Measurements from ENCODE around the gene PAIP2B.

DNA sequence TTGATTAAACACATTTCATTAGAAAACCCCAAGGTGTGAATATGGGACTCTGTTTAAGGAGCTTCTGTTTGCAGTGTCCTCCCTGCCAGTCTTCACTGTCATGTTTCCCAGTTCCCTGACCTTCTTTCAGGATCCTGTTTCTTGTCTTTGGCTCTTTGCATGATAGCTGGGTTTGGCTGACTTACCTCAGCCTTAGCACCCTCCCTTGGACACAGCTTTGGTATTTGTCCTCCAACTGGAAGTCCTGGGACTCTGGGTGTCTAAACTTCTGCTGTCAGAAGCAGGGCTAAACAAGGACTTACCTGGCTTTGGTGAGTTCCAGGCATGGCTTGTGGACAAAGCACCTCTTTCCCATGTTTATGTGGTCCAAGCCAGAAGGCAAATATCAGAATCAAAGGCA, 11.2 kb upstream of the PAIP2B start:
- TF ChIP-seq POLR2A (IDR thresholded peaks at IDR 0.05; ENCODE audit: low read length) (no peak), GATA1 (IDR thresholded peaks at IDR 0.05; ENCODE audit: low read depth, low read length) (no peak)

Measured in erythroblast (primary cell).